Activated CD8-positive, alpha-beta memory T cell treated with anti-CD3 and anti-CD28 coated beads, Interleukin-2, amount 50 U/mL, for 24 hours (primary cell): Measurements from ENCODE around the gene TBC1D22A.

ENCODE experiments used
- DNase-seq: peaks from one replicate; pipeline ENCODE4 v3.0.0-alpha.2; 2020; ENCODE audit errors: extremely low read depth

TBC1D22A gene

GRCh38 chr22:46835288-46835687 lies 72.8 kb downstream of the TBC1D22A start:
- DNase-seq = no peak

DNA sequence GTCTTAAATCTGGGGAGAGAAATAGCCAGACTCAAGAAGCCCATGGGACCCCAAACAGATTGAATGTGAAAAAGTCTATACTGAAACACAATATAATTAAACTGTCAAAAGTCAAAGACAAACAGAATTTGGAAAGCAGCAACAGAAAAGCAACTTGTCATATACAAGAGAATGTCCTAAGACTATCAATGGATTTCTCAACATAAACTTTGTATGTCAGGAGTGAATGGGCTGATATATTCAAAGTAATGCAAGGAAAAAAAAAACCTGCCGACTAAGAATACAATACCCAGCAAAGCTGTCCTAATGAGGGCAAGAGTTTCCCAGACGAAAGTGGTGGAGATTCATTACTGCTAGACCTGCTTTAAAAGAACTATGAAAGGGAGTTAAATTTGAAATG lies 73.2 kb downstream of the TBC1D22A start:
- no peak for DNase-seq

- no peak for DNase-seq
Observed at GRCh38 chr22:46841522-46841921, 79.1 kb downstream of the TBC1D22A start.

DNA sequence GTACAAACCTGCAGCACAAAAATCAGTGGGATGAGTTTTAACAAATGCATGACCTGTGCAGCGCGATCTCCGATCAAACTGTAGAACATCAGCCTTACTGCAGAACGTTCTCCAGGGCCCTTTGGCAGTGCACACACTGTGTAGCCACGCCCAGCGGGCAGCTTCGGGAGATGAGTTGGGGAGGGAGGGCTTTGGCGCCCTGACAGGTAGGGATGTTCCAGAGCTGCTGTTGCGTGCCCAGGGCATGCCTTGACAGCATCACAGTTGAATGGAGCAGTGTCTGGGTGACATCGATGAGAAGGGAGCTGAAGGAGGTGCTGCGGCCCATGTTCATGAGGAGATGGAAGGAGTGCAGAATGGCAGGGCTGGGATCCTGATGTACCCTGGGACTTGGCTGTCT lies 80.2 kb downstream of the TBC1D22A start:
- DNase-seq = no peak

GRCh38 chr22:46843821-46844255 lies 81.4 kb downstream of the TBC1D22A start:
- no peak for DNase-seq

DNA sequence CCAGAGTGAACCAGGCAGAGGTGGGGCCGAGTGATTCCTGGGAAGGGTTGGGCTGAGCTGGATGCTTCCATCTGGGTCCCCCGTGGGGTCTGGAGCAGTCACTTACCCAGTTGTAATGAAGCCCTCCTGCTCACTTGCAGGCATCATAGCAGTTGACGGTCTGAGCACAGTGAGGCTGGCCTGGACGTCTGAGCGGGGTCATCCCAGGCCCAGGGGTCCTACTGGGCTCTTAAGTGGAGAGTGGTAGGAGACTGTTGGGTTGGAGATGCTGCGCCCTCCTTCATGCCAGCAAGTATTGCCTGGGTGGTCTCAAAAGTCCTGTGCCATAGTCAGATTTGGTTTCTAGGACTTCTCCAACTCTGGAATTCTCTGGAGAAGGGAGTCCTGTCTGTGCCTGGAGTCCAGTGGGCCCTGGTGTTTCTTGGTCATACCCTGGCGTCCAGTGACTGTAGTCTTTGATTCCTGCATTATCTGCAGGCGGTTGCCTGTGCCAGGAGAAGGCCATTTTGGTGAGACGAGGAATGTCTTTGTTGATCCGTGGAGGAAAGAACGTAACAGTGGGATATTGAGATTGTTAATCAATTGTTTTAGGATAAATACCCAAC lies 82.3 kb downstream of the TBC1D22A start:
- DNase-seq = no peak

DNA sequence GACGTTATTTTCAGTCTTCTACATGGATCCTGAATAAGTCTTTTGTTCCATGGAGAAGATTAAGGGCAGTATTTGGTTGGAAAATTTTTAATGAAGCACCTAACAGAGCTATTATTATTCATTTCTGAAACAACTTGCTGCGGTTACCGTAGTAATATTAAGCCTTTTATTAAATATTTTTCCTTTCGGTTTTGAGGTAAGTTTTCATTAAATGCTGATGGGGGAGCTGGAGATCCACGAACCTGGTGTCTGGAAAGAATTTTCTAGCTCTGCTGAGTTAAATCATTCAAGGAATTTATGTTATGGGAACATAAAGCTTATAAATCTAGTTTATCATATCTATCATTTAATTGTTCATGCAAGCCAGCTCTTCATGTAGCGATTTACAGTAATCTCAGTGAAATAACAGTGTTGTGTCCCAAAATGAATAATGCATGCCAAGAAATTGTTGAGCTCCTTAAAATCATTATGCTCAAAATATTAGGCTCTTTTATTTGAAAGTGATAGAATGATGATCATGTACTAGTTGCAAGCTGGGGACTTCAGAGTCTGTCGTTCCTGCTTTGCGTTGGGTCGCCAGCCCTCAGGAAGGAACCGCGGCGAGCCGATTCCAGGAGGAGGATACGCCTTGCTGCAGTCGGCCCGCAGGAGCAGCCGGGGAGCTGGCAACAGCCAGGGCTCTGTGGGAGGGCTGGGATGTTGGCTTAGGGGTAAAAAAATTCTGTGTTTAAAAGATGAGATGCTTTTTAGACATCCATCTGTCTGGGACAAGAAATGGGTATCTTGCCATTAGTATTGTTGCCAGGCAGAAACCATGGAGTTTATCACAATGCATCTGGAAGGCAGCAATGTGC lies 83.1 kb downstream of the TBC1D22A start:
- DNase-seq = no peak

DNA sequence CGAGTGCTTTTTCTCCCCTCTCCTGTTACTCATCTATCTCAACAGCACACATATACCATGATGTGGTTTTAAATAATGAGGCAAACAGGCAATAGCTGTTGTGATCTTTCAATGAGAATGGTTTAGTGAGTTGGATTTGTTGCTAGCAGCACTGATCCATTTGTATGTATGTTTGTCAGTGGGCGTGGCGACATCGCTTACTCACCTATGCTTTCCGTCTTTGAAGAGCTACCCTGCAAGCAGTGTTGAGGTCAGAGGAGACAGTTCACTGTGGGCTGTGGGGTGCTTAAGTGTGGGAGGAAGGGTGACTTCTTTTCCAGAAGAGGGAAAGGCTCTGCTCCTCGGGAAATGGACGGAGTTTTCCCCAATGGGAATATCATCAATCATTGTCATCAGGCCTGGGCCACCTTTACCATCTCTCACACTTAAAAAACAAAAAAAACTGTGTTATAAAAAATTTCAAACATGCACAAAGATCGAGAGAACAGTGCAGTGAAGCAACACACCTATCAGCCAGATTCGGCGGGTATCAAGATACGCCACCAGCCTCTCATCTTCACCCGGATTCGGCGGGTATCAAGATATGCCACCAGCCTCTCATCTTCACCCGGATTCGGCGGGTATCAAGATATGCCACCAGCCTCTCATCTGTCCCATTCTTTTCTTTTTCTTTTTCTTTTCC lies 83.8 kb downstream of the TBC1D22A start:
- no peak for DNase-seq

- DNase-seq = no peak
Observed at GRCh38 chr22:46846832-46847355, 84.4 kb downstream of the TBC1D22A start.

GRCh38 chr22:46848197-46848596 lies 85.7 kb downstream of the TBC1D22A start:
- DNase-seq = no peak

DNA sequence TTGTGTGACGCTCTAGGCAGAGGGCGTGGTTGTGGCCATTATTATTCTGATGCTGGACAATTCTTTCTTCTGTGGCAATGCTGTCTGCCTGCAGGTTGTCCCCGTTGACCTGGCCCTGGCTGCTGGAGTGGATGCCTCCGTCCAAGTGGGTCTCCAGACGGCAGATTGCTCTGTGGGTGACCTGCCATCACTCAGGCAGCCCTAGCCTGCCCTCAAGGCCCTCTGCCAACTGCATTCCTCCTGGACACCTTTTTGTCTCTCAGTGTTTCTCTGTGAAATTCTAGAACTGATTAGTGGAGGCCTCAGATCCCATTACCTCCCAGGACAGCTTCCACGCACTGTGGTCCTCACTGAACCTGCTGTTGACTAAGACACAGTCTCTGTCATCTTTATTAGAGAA lies 86.7 kb downstream of the TBC1D22A start:
- no peak for DNase-seq

- DNase-seq = no peak
Observed at GRCh38 chr22:46849951-46850350, 87.5 kb downstream of the TBC1D22A start.

- DNase-seq = no peak
Observed at GRCh38 chr22:46851311-46851710, 88.9 kb downstream of the TBC1D22A start.

- no peak for DNase-seq
Observed at GRCh38 chr22:46851941-46852340, 89.5 kb downstream of the TBC1D22A start.

GRCh38 chr22:46852771-46853170 lies 90.3 kb downstream of the TBC1D22A start:
- DNase-seq = no peak

GRCh38 chr22:46853191-46853590 lies 90.7 kb downstream of the TBC1D22A start:
- DNase-seq = no peak

GRCh38 chr22:46854125-46854870 lies 91.8 kb downstream of the TBC1D22A start:
- DNase-seq = no peak

- DNase-seq = no peak
Observed at GRCh38 chr22:46855681-46856080, 93.2 kb downstream of the TBC1D22A start.

- no peak for DNase-seq
Observed at GRCh38 chr22:46856661-46857060, 94.2 kb downstream of the TBC1D22A start.

DNA sequence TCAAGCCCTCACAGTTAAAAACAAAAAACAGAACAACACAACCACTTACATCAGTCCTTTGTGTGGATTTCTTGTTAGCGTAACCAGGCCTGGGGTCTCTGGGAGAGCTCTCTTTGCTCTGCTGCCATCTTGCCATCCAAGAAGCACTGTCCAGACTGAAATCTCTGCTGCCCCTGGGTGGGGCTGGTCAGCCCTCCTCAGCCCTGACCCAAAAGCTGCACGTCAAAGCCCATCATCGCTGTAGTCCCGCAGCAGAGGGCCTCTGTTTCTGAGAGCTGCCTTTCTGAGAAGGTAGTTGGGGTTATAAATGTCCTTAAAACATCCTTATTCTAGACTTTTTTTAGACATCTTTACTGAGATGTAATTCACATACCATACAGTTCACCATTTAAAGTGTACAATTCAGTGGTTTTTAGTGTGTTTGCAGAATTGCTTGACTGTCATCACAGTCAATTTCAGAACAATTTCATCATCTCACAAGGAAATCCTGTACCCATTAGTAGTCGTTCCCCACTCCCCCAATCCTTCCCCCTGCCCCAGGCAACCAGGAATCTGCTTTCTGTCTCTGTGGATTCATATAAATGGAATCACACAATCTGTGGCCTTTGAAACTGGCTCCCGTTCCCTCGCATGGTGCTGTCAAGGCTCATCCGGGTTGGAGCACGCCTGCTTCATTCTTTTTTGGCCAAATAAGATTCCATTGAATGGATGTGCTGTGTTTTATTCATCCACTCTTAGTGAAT lies 94.9 kb downstream of the TBC1D22A start:
- DNase-seq = no peak

DNA sequence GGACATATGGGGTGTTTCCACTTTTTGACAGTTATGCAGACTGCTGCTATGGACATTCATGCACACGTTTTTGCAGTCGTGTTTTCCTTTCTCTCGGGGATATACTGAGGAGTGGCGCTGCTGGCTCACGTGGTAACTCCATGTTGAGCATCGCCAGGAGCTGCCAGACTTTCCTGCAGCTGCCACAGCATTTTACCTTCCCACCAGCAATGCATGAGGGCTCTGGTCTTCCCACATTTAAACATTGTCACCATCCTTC lies 95.4 kb downstream of the TBC1D22A start:
- no peak for DNase-seq
